GM12864 (cell line): Measurements from ENCODE around the gene ATR.
"Not testable (repeated sequence)": the region's sequence is repeated elsewhere in the genome, so short reads cannot be mapped to it uniquely, and the experiment has no call there.

Source experiments
- DNase-seq: peaks from one replicate; pipeline ENCODE4 v3.0.0-alpha.2; 2011; ENCODE audit warnings: low read depth
- H3K4me3 ChIP-seq: 2 replicates; pipeline ENCODE4 v1.5.1; 2011; ENCODE audit warnings: mild to moderate bottlenecking, low read depth, low read length, control low read depth
- TF ChIP-seq, protein P1 (sequence below): IDR thresholded peaks from 2 replicates; pipeline ENCODE4 v1.5.1; 2011; ENCODE audit warnings: low read depth, mild to moderate bottlenecking, moderate library complexity, low read length, control low read depth, inconsistent platforms; ENCODE audit errors: missing control alignments

Gene ATR

DNA sequence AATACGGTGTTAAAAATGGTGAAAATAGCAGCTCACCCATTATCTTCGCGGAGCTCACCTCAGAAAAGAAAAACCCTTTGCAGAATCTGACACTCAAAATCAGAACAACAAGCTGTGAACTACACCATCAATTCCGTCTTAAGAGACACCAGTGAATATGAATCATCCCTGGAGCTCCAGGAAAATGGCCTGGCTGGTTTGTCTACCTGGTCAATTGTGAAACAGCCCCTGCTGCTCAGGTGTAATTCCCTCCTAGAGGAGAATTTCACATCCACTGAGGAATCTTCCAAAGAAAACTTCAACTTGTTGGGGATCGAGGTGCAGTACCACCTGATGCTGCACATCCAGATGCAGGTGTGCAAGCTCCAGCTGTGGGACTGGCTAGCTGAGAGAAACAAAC lies 127.7 kb downstream of the ATR start:
- no peak for DNase-seq
- TF ChIP-seq, protein P1, sequence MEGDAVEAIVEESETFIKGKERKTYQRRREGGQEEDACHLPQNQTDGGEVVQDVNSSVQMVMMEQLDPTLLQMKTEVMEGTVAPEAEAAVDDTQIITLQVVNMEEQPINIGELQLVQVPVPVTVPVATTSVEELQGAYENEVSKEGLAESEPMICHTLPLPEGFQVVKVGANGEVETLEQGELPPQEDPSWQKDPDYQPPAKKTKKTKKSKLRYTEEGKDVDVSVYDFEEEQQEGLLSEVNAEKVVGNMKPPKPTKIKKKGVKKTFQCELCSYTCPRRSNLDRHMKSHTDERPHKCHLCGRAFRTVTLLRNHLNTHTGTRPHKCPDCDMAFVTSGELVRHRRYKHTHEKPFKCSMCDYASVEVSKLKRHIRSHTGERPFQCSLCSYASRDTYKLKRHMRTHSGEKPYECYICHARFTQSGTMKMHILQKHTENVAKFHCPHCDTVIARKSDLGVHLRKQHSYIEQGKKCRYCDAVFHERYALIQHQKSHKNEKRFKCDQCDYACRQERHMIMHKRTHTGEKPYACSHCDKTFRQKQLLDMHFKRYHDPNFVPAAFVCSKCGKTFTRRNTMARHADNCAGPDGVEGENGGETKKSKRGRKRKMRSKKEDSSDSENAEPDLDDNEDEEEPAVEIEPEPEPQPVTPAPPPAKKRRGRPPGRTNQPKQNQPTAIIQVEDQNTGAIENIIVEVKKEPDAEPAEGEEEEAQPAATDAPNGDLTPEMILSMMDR = no peak
- no peak overlapping the region for H3K4me3 ChIP-seq

DNA sequence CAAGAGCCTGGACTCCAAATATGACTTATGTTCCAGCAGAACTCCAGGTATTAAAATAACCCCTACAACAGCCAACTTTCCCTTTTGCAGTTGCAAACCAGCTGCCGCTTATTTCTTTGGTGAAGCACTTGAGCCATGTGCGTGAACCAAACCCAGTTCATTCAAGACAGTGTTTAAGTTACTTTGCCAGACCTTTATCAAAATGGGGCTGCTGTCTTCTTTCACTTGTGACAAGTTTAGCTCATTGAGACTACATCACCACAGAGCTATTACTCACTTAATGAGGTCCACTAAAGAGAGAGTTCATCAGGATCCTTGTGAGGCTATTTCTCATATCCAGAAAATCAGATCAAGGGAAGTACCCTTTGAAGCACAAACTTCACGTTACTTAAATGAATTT lies 128.3 kb downstream of the ATR start:
- H3K4me3 ChIP-seq = no peak overlapping the region
- no peak for DNase-seq
- TF ChIP-seq, protein P1 = no peak

DNA sequence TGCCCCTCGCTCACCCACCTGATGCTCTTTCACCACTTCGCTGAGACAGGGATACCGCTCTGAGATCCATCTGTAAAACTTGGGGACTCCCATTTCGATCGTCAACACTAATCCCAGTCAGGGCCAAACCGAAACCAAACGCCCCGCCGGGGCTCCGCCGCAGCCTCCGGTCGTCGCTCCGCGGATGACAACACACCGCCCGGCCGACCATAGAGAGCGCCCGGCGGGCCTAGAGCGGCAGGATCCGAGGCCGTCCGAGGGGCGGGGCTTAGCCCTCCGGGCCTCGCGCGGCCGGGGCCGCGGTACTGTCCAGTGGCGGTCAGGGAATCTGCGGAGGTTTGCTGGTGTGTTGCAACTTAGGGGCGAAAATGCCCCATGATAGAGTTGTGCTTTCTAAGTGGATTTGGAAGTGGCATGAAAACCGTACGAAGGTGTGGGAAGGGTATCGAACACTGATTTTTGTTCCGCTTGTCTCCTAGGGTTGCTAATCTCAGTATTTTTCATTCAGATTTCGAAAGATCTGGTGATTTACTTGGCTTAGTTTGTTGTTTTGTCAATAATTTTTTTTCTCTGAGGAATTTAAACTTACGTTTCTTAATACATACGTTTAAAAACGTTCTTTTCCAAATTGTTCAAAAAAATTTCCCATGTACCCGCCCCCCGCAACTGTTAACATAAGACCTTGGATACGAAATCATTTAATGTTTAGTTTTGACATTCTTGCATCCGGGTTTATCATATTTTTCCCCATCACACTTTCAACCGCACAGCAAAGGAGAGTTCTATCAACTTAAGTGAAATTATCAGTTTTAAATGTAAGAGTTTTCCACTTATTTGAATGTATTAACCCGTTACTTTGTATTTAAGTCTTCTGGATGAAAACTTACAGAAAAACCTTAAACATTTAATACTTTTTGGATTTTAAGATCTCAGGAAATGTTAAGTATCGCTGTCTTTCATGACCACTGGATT lies 130.4 kb downstream of the ATR start, which contains the start of gene XRN1:
TSS of gene XRN1 (minus strand) at position 186 of the 972 bp plus-strand sequence. CDS start at position 93, 93 bp downstream.
- TF ChIP-seq, protein P1 = no peak
- peak within 1 kb of the TSS; percentile 96 for H3K4me3 ChIP-seq
- peak; percentile 71 for DNase-seq

DNA sequence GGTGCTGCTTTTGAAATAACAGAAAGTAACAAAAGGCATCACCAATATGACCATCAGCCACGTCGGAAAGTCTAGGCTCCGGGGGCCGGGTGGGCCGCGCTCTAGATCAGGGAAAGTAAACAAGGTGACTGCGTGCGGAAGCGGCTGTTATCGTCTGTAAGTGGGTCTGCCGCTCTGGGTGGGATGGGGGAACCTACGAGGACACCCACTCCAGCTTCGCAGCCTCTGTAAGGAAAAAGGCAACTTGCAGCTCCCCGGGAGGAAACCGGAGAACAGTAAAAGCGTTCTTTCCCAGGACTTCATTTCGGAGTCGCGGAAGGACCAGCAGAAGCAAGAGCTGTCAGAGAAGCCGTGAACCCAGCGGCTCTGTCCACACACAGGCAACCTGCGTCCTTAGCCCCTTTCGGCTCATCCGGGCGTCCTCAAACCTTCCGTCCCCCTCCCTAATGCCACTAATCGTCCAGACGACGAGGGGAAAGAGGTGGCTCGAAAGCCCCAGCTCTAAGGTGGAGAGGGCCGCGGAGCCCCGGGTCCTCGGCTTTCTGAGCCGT lies 131.2 kb downstream of the ATR start:
- DNase-seq = peak; percentile 16
- H3K4me3 ChIP-seq = peak overlapping the region; percentile 96
- TF ChIP-seq, protein P1 = no peak

DNA sequence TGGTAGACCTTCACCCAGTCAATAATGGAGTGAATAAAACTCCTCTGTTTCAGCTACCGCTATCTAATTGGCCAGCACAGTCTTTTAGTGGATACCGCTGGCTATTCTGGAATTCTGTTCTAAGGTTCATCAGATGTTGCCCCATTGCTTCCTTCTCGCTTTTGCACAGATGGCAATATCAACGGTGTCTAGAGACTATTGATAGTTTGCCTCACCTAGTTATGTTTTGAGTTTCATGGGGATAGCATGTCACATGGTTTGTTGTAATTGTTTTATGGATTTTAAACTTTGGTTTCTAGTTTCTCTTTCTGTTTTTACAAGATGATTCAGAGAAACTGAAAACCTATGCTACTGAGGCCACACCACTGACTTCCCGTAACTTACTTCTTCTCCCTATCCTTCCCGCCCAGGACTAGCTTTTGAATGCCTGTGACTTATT lies 132.7 kb downstream of the ATR start:
- H3K4me3 ChIP-seq = peak overlapping the region; percentile 96
- TF ChIP-seq, protein P1 = no peak
- DNase-seq = peak; percentile 26

DNA sequence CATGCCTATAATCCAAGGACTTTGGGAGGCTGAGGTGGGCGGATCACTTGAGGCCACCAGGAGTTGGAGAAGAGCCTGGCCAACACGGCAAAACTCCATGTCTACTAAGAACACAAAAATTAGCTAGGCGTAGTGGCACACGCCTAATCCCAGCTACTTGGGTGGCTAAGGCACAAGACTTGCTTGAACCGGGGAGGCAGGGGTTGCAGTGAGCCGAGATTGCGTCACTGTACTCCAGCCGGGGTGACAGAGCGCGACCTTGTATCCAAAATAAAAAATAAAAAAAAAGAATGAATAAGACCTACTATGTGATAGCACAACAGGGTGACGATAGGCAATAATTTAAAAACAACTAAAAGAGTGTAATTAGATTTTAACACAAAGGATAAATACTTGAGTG lies 134.2 kb downstream of the ATR start:
- no peak overlapping the region for H3K4me3 ChIP-seq
- DNase-seq = no peak
- TF ChIP-seq, protein P1 = no peak

DNA sequence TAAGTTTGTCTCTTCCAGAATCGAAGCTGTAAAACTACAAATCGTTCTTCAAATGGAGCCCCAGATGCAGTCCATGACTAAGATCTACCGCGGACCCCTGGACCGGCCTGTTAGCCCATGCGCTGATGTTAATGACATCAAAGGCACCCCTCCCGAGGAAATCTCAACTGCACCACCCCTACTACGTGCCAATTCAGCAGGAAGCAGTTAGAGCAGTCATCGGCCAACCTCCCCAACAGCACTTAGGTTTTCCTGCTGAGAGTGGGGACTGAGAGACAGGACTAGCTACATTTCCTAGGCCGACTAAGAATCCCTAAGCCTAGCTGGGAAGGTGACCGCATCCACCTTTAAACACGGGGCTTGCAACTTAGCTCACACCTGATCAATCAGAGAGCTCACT lies 135.5 kb downstream of the ATR start:
- DNase-seq, H3K4me3 ChIP-seq: not testable (repeated sequence)

DNA sequence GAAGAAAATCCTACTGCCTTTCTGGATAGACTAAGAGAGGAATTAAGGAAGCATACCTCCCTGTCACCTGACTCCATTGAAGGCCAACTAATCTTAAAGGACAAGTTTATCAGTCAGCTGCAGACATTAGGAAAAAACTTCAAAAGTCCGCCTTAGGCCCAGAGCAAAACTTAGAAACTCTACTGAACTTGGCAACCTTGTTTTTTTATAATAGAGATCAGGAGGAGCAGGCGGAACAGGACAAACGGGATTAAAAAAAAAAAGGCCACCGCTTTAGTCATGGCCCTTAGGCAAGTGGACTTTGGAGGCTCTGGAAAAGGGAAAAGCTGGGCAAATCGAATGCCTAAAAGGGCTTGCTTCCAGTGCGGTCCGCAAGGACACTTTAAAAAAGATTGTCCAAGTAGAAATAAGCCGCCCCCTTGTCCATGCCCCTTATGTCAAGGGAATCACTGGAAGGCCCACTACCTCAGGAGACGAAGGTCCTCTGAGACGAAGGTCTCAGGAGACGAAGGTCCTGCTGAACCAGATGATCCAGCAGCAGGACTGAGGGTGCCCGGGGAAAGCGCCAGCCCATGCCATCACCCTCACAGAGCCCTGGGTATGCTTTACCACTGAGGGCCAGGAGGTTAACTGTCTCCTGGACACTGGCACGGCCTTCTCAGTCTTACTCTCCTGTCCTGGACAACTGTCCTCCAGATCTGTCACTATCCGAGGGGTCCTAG lies 138.9 kb downstream of the ATR start:
- not testable (repeated sequence) for H3K4me3 ChIP-seq, DNase-seq

DNA sequence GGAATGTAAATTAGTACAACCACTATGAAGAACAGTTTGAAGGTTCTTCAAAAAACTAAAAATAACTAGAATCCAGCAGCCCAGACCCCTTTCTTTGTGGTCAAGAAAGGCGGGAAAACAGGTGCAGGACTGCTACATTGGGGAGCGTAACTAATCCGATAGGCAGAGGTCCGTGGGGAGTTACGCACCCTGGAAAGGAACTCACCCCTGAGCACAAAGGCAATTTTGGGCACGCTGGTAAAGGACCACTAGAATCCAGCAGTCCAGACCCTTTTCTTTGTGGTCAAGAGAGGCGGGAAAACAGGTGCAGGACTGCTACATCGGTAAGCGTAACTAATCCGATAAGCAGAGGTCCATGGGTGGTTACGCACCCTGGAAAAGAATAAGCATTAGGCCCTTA lies 140.4 kb downstream of the ATR start:
- not testable (repeated sequence) for H3K4me3 ChIP-seq, DNase-seq
